ENCODE results near the gene ZNF831. TPM values are rescaled to one million over a fixed set of nuclear protein-coding genes. Genes with fewer than 3 reads are reported as not detected.

Gene ZNF831
- total RNA-seq, 1 experiment from 2014 or later, result 0.04 TPM

GRCh38 chr20:59221049-59221706, 57.6 kb downstream of the ZNF831 start:
- H3K9me3 Mint-ChIP-seq, result no peaks in the 10 kb centered on the region
- TF ChIP-seq FOXK1 (CRISPR knock-in tag; IDR thresholded peaks at IDR 0.05) (no peak), ZNF263 (CRISPR knock-in tag; IDR thresholded peaks at IDR 0.05; ENCODE audit: low read depth) (no peak), ZNF416 (CRISPR knock-in tag; IDR thresholded peaks at IDR 0.05) (no peak), CDX4 (CRISPR knock-in tag; IDR thresholded peaks at IDR 0.05; ENCODE audit: borderline replicate concordance) (no peak), EMX1 (CRISPR knock-in tag; IDR thresholded peaks at IDR 0.05) (no peak), ZNF396 (CRISPR knock-in tag; IDR thresholded peaks at IDR 0.05; ENCODE audit: borderline replicate concordance) (no peak)
- DNase-seq (ENCODE audit: low spot score) (no peak), ATAC-seq (peak; percentile 29)
- no peak overlapping the region for H3K27ac Mint-ChIP-seq
- POLR2A ChIA-PET, result interaction anchor here (1.1 kb wide), 1 partner anchor 189 kb away, joined by 4 read pairs; the partner anchor contains the start of gene ATP5F1E
- peaks cover 38% of the 10 kb centered on the region for H3K4me1 Mint-ChIP-seq
- H3K27me3 Mint-ChIP-seq (ENCODE audit: low read depth), result peaks cover 55% of the 10 kb centered on the region
- H3K36me3 Mint-ChIP-seq, result no peaks in the 10 kb centered on the region
- CTCF ChIA-PET, result interaction anchor here (0.6 to 4.7 kb wide), 28 partner anchors 10 to 357 kb away, joined by 3 to 68 read pairs (median 4); partner anchors contain the start of gene ATP5F1E
- H3K4me3 Mint-ChIP-seq, result peak overlapping the region; percentile 51

DNA sequence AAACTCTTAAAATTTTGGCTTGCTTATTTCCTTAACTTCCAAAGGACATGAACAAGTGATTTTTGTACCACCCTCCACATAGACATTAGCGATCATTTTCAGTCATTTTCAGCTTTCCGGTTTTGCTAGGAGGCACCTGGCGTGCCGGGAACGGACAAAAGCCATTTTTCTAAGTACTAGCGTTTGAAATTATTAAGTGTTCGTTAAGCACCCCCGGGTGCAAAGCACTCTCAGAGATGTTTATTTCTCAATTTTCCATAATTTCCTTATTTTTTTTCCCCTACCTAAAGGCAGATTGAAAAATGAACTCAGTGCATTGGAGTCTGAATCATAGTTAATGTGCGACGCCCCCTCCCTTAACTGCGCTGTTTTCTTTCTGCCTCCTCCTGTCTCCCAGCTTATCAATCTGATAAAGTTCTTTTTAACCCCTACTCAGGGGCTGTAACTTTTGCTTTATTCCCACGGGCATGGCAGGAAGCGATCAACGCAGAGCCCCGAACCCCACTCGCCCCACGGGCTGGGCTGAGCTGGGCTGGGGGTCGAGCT, 58.2 kb downstream of the ZNF831 start:
- H3K27me3 Mint-ChIP-seq (ENCODE audit: low read depth), result peaks cover 55% of the 10 kb centered on the region
- DNase-seq (ENCODE audit: low spot score) (no peak), ATAC-seq (no peak)
- H3K9me3 Mint-ChIP-seq, result no peaks in the 10 kb centered on the region
- H3K4me3 Mint-ChIP-seq, result peak overlapping the region; percentile 51
- TF ChIP-seq SOX15 (CRISPR knock-in tag; IDR thresholded peaks at IDR 0.05) (no peak), ATF6 (CRISPR knock-in tag; IDR thresholded peaks at IDR 0.05) (no peak), JUN (CRISPR knock-in tag; IDR thresholded peaks at IDR 0.05) (no peak)
- TF ChIP-seq, protein P1, sequence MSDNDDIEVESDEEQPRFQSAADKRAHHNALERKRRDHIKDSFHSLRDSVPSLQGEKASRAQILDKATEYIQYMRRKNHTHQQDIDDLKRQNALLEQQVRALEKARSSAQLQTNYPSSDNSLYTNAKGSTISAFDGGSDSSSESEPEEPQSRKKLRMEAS (CRISPR knock-in tag; IDR thresholded peaks at IDR 0.05), result no peak
- ChIA-PET POLR2A (interaction anchor here (1.1 kb wide), 1 partner anchor 189 kb away, joined by 4 read pairs; the partner anchor contains the start of gene ATP5F1E), CTCF (interaction anchor here (0.5 to 4.7 kb wide), 46 partner anchors 8 to 678 kb away, joined by 3 to 68 read pairs (median 4); partner anchors contain the start of gene ATP5F1E)
- peaks cover 38% of the 10 kb centered on the region for H3K4me1 Mint-ChIP-seq
- no peaks in the 10 kb centered on the region for H3K36me3 Mint-ChIP-seq
- no peak overlapping the region for H3K27ac Mint-ChIP-seq

DNA sequence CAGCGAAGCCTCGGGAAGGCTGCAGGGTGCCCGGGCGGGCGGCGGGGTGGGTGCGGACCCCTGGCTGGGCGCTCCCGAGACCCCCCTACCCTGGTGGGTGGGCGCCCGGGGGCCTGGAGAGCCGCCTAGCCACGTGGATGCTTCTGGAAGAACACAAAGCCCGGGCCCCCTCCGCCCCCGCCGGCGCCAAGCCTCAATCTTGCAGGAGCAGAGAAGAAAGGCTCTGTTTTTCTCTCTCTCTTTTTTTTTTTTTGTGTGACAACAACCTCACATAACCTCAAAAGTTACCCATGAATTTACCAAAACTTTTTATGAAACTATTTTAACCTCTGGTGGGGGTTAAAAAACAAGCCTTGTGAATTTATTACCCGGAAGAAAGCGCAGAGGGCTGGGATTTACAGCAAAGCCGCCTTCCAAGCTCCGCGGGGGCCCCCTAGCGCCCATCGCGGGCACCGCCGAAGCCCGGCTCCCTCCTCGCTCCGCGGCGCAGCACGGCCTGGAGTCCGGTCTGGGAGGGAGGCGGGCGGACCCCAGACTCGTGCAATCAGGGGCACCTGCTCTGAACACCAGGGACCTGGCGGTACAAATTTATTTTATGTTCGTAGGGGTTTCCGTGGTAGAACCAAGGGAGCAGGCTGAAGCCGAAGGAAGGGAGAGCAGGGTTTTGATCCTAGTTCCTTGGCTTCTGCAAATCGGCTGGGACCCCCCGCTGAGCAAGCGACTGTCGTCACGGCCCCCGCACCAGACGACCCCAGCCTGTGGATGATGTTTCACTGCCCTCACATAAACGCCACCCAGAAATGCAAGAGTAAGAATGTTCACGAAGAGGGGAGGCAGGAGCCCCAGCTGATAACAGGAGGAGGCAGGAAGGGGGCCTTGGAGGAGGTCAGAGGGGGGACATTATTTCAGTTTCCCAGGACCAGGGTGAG, 58.9 kb downstream of the ZNF831 start:
- ChIA-PET CTCF (interaction anchor here (0.5 to 4.7 kb wide), 44 partner anchors 9 to 679 kb away, joined by 3 to 68 read pairs (median 4); partner anchors contain the start of gene ATP5F1E), POLR2A (interaction anchor here (1.1 kb wide), 1 partner anchor 190 kb away, joined by 4 read pairs; the partner anchor contains the start of gene ATP5F1E)
- H3K4me1 Mint-ChIP-seq, result peaks cover 38% of the 10 kb centered on the region
- ATAC-seq (peak; percentile 88), DNase-seq (ENCODE audit: low spot score) (peak; percentile 93)
- TF ChIP-seq, protein P2, sequence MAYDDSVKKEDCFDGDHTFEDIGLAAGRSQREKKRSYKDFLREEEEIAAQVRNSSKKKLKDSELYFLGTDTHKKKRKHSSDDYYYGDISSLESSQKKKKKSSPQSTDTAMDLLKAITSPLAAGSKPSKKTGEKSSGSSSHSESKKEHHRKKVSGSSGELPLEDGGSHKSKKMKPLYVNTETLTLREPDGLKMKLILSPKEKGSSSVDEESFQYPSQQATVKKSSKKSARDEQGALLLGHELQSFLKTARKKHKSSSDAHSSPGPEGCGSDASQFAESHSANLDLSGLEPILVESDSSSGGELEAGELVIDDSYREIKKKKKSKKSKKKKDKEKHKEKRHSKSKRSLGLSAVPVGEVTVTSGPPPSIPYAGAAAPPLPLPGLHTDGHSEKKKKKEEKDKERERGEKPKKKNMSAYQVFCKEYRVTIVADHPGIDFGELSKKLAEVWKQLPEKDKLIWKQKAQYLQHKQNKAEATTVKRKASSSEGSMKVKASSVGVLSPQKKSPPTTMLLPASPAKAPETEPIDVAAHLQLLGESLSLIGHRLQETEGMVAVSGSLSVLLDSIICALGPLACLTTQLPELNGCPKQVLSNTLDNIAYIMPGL (CRISPR knock-in tag; IDR thresholded peaks at IDR 0.05), result peak; percentile 59; the same call in 1 of the 2 replicates
- TF ChIP-seq SP1 (CRISPR knock-in tag; conservative IDR thresholded peaks at IDR 0.05), result 0 out of 2 replicates have a peak, but pooled peaks have one; percentile 13
- TF ChIP-seq ZNF317 (CRISPR knock-in tag; IDR thresholded peaks at IDR 0.05; ENCODE audit: borderline replicate concordance, low read depth), result no peak
- no peak for TF ChIP-seq ESRRA (CRISPR knock-in tag; IDR thresholded peaks at IDR 0.05; ENCODE audit: borderline replicate concordance)
- no peak for TF ChIP-seq ETV6 (CRISPR knock-in tag; IDR thresholded peaks at IDR 0.05)
- no peak for TF ChIP-seq HMGA2 (CRISPR knock-in tag; IDR thresholded peaks at IDR 0.05)
- TF ChIP-seq, protein P3, sequence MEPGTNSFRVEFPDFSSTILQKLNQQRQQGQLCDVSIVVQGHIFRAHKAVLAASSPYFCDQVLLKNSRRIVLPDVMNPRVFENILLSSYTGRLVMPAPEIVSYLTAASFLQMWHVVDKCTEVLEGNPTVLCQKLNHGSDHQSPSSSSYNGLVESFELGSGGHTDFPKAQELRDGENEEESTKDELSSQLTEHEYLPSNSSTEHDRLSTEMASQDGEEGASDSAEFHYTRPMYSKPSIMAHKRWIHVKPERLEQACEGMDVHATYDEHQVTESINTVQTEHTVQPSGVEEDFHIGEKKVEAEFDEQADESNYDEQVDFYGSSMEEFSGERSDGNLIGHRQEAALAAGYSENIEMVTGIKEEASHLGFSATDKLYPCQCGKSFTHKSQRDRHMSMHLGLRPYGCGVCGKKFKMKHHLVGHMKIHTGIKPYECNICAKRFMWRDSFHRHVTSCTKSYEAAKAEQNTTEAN (CRISPR knock-in tag; IDR thresholded peaks at IDR 0.05), result no peak
- TF ChIP-seq CTCF (IDR thresholded peaks at IDR 0.05), result peak; percentile 86
- TF ChIP-seq NFYB (CRISPR knock-in tag; conservative IDR thresholded peaks at IDR 0.05; ENCODE audit: low read depth), result no peak
- peaks cover 55% of the 10 kb centered on the region for H3K27me3 Mint-ChIP-seq (ENCODE audit: low read depth)
- H3K9me3 Mint-ChIP-seq, result no peaks in the 10 kb centered on the region
- H3K27ac Mint-ChIP-seq, result no peak overlapping the region
- H3K36me3 Mint-ChIP-seq, result no peaks in the 10 kb centered on the region
- peak overlapping the region; percentile 80 for H3K4me3 Mint-ChIP-seq

Data from WTC11 (cell line).